Neural cell (in vitro differentiated cells): ENCODE data around the gene GAREM1.

Source experiments
- EP300 ChIP-seq: fragments of 450-650 bp; conservative IDR thresholded peaks from 2 replicates; pipeline ENCODE4 v1.6.1; 2014; ENCODE audit warnings: antibody characterized with exemption, mild to moderate bottlenecking, moderate library complexity; ENCODE audit not compliant: poor library complexity, severe bottlenecking
- EZH2 ChIP-seq: fragments of 200-600, 300-800 bp; shearing (Covaris generic), sonication (generic); IDR thresholded peaks from 2 replicates; pipeline ENCODE4 v1.6.1; 2014; ENCODE audit warnings: antibody characterized with exemption, low read length, borderline replicate concordance, mild to moderate bottlenecking; ENCODE audit not compliant: insufficient read depth, poor library complexity, severe bottlenecking
- MXI1 ChIP-seq: fragments of 450-650 bp; conservative IDR thresholded peaks from 2 replicates; pipeline ENCODE4 v1.6.1; 2014; ENCODE audit warnings: antibody characterized with exemption, mild to moderate bottlenecking; ENCODE audit not compliant: poor library complexity, severe bottlenecking
- POLR2AphosphoS5 ChIP-seq: IDR thresholded peaks from 2 replicates; pipeline ENCODE4 v1.6.1; 2012
- SMC3 ChIP-seq: fragments of 450-650 bp; conservative IDR thresholded peaks from 2 replicates; pipeline ENCODE4 v1.6.1; 2014; ENCODE audit warnings: antibody characterized with exemption, mild to moderate bottlenecking, moderate library complexity; ENCODE audit not compliant: poor library complexity
- TAF1 ChIP-seq: IDR thresholded peaks from 2 replicates; pipeline ENCODE4 v1.6.1; 2012; ENCODE audit warnings: low read depth
- TF ChIP-seq, protein P1 (sequence below): fragments of 450-650 bp; IDR thresholded peaks from 2 replicates; pipeline ENCODE4 v1.5.1; 2014; ENCODE audit warnings: antibody characterized with exemption, mild to moderate bottlenecking, moderate library complexity; ENCODE audit not compliant: poor library complexity, severe bottlenecking
- TF ChIP-seq, protein P2 (sequence below): IDR thresholded peaks from 2 replicates; pipeline ENCODE4 v1.6.1; 2012; ENCODE audit warnings: borderline replicate concordance

- TF ChIP-seq, protein P1, sequence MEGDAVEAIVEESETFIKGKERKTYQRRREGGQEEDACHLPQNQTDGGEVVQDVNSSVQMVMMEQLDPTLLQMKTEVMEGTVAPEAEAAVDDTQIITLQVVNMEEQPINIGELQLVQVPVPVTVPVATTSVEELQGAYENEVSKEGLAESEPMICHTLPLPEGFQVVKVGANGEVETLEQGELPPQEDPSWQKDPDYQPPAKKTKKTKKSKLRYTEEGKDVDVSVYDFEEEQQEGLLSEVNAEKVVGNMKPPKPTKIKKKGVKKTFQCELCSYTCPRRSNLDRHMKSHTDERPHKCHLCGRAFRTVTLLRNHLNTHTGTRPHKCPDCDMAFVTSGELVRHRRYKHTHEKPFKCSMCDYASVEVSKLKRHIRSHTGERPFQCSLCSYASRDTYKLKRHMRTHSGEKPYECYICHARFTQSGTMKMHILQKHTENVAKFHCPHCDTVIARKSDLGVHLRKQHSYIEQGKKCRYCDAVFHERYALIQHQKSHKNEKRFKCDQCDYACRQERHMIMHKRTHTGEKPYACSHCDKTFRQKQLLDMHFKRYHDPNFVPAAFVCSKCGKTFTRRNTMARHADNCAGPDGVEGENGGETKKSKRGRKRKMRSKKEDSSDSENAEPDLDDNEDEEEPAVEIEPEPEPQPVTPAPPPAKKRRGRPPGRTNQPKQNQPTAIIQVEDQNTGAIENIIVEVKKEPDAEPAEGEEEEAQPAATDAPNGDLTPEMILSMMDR = no peak
- TF ChIP-seq EZH2 (no peak), SMC3 (no peak), POLR2AphosphoS5 (no peak), EP300 (no peak), TAF1 (no peak), MXI1 (no peak)
- TF ChIP-seq, protein P2, sequence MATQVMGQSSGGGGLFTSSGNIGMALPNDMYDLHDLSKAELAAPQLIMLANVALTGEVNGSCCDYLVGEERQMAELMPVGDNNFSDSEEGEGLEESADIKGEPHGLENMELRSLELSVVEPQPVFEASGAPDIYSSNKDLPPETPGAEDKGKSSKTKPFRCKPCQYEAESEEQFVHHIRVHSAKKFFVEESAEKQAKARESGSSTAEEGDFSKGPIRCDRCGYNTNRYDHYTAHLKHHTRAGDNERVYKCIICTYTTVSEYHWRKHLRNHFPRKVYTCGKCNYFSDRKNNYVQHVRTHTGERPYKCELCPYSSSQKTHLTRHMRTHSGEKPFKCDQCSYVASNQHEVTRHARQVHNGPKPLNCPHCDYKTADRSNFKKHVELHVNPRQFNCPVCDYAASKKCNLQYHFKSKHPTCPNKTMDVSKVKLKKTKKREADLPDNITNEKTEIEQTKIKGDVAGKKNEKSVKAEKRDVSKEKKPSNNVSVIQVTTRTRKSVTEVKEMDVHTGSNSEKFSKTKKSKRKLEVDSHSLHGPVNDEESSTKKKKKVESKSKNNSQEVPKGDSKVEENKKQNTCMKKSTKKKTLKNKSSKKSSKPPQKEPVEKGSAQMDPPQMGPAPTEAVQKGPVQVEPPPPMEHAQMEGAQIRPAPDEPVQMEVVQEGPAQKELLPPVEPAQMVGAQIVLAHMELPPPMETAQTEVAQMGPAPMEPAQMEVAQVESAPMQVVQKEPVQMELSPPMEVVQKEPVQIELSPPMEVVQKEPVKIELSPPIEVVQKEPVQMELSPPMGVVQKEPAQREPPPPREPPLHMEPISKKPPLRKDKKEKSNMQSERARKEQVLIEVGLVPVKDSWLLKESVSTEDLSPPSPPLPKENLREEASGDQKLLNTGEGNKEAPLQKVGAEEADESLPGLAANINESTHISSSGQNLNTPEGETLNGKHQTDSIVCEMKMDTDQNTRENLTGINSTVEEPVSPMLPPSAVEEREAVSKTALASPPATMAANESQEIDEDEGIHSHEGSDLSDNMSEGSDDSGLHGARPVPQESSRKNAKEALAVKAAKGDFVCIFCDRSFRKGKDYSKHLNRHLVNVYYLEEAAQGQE = no peak
Measured at GRCh38 chr18:32343634-32344033, 127.0 kb downstream of the GAREM1 start.
